Left lung (tissue), 10 donors: ENCODE results near the gene PGRMC2. TPM values are rescaled to one million over a fixed set of nuclear protein-coding genes. Genes with fewer than 3 reads are reported as not detected.

ENCODE experiments used
- ATAC-seq: fragments of 200-7000 bp; cut with Tn5 transposase; one replicate; pipeline ENCODE4 v1.9.1; 2020; ENCODE audit warnings: moderate library complexity
- DNase-seq, 4 donors: peaks; one replicate each; pipeline ENCODE4 v3.0.0-alpha.2; 2013 to 2020
- H3K27ac ChIP-seq, 2 donors: fragments of 200-600 bp; sonication (generic) in 1 of 2; one replicate each; pipeline versions ENCODE4 v1.5.0 to v1.8.0; 2020 to 2021
- H3K27me3 ChIP-seq, 2 donors: fragments of 200-600 bp; sonication (generic) in 1 of 2; one replicate each; pipeline versions ENCODE4 v1.5.0 to v1.8.0; 2020 to 2021
- H3K36me3 ChIP-seq, 2 donors: fragments of 200-600 bp; sonication (generic) in 1 of 2; one replicate each; pipeline versions ENCODE4 v1.5.0 to v1.8.0; 2020 to 2021
- H3K4me1 ChIP-seq, 2 donors: fragments of 200-600 bp; one replicate each; pipeline ENCODE4 v1.8.0; 2021
- H3K4me3 ChIP-seq, 2 donors: fragments of 200-600 bp; sonication (generic) in 1 of 2; one replicate each; pipeline versions ENCODE4 v1.5.0 to v1.8.0; 2020 to 2021; ENCODE audit warnings: mild to moderate bottlenecking in 1 of 2
- H3K9me3 ChIP-seq, 2 donors: fragments of 200-600 bp; sonication (generic) in 1 of 2; one replicate each; pipeline versions ENCODE4 v1.5.0 to v1.8.0; 2020 to 2021
- CTCF ChIP-seq, 2 donors: fragments of 200-600 bp; sonication (generic) in 1 of 2; IDR thresholded peaks; one replicate each; pipeline versions ENCODE4 v1.5.0 to v1.8.0; 2021; ENCODE audit warnings: antibody characterized with exemption in 2 of 2
- intact Hi-C, 2 donors: fragments of 100-400 bp; cut with DNase I; formaldehyde crosslinking; loops; one replicate each; pipeline versions ENCODE4 v1.11.2 to v1.14.2; 2022
- polyA plus RNA-seq, 6 donors: library from polyadenylated mRNA; unstranded; fragments of 120-200 nt; gene quantifications; one replicate each; pipeline ENCODE4 v1.2.1, GENCODE V29; 2013; ENCODE audit not compliant: insufficient read length in 6 of 6
- total RNA-seq, 2 donors: library from RNA; stranded (reverse); fragmentation: NEBNext Ultra II Directional; extraction: Animal tissue kit (Norgen Biotek cat#: 25700); gene quantifications; one replicate each; pipeline ENCODE4 v1.2.1, GENCODE V29; 2021
- donor health status: DM: no; HTN: yes; CAD: no.
- donor health status: DM: no; HTN: no; CAD: no.

PGRMC2 gene
- total and polyA plus RNA-seq, 8 donors: 59.7 to 84.5 (median 77.4) TPM

DNA sequence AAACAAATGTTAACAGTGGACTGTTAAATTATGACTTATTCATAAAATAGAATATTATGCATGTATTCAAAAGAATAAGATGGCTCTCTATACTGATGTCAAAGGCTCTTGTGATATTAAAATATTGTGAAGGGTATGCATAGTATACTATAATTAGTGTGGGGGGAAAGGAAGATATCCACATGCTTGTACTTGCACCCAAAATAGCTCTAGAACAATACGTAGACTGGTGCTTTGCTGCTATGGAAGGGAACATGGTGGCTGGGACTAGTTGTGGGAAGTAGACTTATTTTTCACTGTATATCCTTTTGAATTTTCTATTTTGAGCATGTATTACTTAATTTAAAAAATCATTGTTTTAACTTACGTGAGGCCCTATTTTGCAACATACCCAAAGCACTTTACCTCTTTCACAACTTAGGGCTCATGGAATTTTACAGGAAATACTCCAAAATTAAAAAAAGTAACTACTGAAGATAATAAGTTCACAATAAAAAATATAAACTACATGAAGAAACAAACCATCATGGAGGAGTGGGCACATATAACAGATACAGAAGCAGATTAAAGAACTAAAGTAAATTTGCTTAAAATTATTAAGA lies 7.9 kb downstream of the PGRMC2 start:
- no peak for TF ChIP-seq CTCF (IDR thresholded peaks at IDR 0.05)
- Histone ChIP-seq H3K27ac (no peak overlapping the region), H3K4me1 (peaks cover 0 to 24% of the 10 kb centered on the region in 2 donors), H3K4me3 (no peak overlapping the region), H3K36me3 (no peaks in the 10 kb centered on the region), H3K9me3 (no peaks in the 10 kb centered on the region), H3K27me3 (no peaks in the 10 kb centered on the region)
- intact Hi-C loops: no loop called here
- ATAC-seq (no peak), DNase-seq (no peak)

DNA sequence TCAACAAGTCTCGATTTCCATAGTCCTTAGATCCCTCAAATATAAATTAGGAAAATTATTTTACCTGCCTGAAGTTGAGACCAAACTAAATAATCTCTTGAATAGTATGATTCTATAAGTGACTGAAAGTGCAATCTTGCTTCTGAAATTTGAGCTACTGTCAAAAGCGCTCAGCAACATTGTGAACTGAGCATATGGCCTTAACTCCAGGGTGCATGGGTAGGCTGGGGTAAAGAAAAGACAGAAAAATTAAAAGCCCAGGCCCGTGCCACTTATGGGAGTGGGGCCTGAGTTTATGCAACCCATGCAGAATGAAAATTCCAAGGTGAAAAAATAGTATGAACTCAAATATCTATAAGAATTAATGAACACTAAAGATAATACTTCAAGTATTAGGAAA lies 9.8 kb downstream of the PGRMC2 start:
- ATAC-seq (no peak), DNase-seq (no peak)
- H3K4me3 ChIP-seq: no peak overlapping the region
- no peaks in the 10 kb centered on the region for H3K27me3 ChIP-seq
- H3K9me3 ChIP-seq: no peaks in the 10 kb centered on the region
- intact Hi-C loops: no loop called here
- no peak for TF ChIP-seq CTCF (IDR thresholded peaks at IDR 0.05)
- H3K36me3 ChIP-seq: no peaks in the 10 kb centered on the region
- H3K4me1 ChIP-seq: peaks cover 0 to 18% of the 10 kb centered on the region in 2 donors
- no peak overlapping the region for H3K27ac ChIP-seq

DNA sequence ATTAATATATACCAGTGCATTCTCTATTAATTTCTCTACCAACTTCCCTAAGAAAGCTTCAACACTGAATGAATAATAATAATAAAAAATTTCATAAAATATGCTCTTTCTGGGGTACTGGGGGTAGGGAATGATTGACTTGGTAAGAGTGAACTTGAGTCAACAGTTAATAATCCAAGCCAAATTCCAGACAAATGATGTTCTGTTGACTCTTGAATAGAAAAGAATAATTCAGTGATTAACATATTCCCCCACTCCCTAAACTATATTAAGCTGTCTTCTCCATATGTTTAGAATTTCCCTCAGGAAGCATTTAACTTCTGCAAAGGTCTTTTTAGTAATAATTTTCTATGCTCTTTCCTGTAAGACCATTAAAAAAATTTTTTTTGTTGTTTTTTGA lies 12.3 kb downstream of the PGRMC2 start:
- intact Hi-C loops: no loop called here
- H3K9me3 ChIP-seq: no peaks in the 10 kb centered on the region
- H3K4me3 ChIP-seq: no peak overlapping the region
- no peak for DNase-seq
- H3K27me3 ChIP-seq: no peaks in the 10 kb centered on the region
- no peak for ATAC-seq
- H3K36me3 ChIP-seq: peaks cover 0 to 20% of the 10 kb centered on the region in 2 donors
- H3K27ac ChIP-seq: no peak overlapping the region
- peaks cover 0 to 18% of the 10 kb centered on the region in 2 donors for H3K4me1 ChIP-seq
- no peak for TF ChIP-seq CTCF (IDR thresholded peaks at IDR 0.05)

DNA sequence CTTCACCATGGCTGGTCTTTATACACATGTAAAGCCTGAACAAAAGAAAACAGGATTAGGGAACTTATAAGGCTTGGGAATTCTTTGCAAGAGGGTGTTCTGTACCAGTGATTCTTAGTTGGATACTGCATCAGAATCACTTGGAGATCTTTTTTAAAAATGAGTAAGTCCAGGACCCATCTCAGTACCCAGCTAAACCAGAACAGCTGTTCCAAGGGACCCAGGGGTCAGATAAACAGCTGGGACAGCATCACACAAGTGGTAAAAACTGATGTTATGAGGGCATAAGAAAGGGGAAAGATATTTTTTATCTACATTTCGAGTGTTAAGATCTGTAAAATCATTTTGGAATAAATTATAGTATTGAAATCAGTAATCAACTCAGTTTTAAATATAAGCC lies 16.1 kb downstream of the PGRMC2 start:
- Histone ChIP-seq H3K27ac (no peak overlapping the region), H3K4me1 (peaks cover 0 to 4% of the 10 kb centered on the region in 2 donors), H3K36me3 (peaks cover 0 to 28% of the 10 kb centered on the region in 2 donors), H3K9me3 (no peaks in the 10 kb centered on the region), H3K27me3 (no peaks in the 10 kb centered on the region), H3K4me3 (no peak overlapping the region)
- intact Hi-C loops: no loop called here
- TF ChIP-seq CTCF (IDR thresholded peaks at IDR 0.05): no peak
- no peak for DNase-seq
- ATAC-seq: no peak

GRCh38 chr4:128268970-128269369 lies 18.6 kb downstream of the PGRMC2 start:
- H3K4me1 ChIP-seq: no peaks in the 10 kb centered on the region
- H3K9me3 ChIP-seq: peaks cover 0 to 18% of the 10 kb centered on the region in 2 donors
- DNase-seq: no peak
- H3K27me3 ChIP-seq: no peaks in the 10 kb centered on the region
- peaks cover 0 to 28% of the 10 kb centered on the region in 2 donors for H3K36me3 ChIP-seq
- ATAC-seq: no peak
- H3K4me3 ChIP-seq: no peak overlapping the region
- intact Hi-C loops: no loop called here
- TF ChIP-seq CTCF (IDR thresholded peaks at IDR 0.05): no peak
- no peak overlapping the region for H3K27ac ChIP-seq
